ENCODE measurements around the gene NFATC1.

DNA sequence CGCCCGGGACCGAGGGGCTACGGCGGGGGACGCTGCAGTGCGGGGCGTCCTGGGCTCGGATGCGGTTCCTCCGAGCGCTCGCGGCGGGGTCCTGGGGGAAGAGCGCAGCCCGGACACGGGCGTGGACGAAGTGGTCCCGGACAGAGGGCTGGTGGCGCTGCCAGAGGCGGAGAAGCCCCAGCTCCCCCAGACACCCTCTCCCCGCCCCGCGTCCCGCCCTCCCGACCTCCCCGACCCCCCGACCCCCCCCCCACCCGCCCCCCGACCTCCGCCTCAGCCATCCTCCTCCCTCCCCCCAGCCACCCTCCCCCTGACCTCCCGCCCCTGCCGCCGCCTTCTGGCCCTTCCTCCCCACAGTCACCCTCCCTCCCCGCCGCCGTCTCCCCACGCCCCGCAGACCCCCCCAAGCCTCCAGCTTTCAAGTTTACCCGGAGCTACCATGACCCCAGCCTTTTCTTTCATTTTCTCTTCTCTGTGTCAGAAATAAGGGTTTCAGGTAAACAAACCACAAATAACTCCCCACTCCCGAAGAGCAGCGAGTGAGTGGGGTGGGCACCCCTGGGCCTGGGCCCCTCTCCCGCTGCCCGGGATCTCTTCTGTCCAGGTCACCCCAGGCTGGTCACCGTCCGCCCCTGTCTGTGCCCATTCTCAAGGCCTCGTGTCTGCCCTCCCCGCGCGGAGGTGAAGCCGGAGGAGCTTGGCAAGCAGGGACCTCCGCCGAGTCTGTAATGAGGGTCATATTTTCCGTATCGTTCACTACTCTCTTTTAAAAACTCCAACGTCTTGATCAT lies 5.1 kb downstream of the NFATC1 start:
- TF ChIP-seq, protein P1, sequence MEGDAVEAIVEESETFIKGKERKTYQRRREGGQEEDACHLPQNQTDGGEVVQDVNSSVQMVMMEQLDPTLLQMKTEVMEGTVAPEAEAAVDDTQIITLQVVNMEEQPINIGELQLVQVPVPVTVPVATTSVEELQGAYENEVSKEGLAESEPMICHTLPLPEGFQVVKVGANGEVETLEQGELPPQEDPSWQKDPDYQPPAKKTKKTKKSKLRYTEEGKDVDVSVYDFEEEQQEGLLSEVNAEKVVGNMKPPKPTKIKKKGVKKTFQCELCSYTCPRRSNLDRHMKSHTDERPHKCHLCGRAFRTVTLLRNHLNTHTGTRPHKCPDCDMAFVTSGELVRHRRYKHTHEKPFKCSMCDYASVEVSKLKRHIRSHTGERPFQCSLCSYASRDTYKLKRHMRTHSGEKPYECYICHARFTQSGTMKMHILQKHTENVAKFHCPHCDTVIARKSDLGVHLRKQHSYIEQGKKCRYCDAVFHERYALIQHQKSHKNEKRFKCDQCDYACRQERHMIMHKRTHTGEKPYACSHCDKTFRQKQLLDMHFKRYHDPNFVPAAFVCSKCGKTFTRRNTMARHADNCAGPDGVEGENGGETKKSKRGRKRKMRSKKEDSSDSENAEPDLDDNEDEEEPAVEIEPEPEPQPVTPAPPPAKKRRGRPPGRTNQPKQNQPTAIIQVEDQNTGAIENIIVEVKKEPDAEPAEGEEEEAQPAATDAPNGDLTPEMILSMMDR (IDR thresholded peaks at IDR 0.05), result no peak
- TF ChIP-seq POLR2AphosphoS5 (IDR thresholded peaks at IDR 0.05), result no peak

All from suprapubic skin (tissue), 3 donors.